IgD-negative memory B cell (primary cell): Measurements from ENCODE around the gene CHSY3. TPM values are rescaled to one million over a fixed set of nuclear protein-coding genes. Genes with fewer than 3 reads are reported as not detected.

Source experiments
- polyA plus RNA-seq: library from polyadenylated mRNA; unstranded; fragments of 300-500 nt; fragmentation: Illumina TruSeq; gene quantifications from one replicate; pipeline ENCODE4 v1.2.3, GENCODE V29; 2021

CHSY3 gene
- polyA plus RNA-seq, 1 donor from 2014 or later: not detected

Other genes with a start within 250 kb of the CHSY3 start
- not detected for gene MINAR2, start 156.4 kb upstream of the CHSY3 start, polyA plus RNA-seq